ENCODE data around the gene RNF157.
A peak's percentile ranks its signal among the peaks of the same experiment; 100 is the strongest.

RNF157 gene

DNA sequence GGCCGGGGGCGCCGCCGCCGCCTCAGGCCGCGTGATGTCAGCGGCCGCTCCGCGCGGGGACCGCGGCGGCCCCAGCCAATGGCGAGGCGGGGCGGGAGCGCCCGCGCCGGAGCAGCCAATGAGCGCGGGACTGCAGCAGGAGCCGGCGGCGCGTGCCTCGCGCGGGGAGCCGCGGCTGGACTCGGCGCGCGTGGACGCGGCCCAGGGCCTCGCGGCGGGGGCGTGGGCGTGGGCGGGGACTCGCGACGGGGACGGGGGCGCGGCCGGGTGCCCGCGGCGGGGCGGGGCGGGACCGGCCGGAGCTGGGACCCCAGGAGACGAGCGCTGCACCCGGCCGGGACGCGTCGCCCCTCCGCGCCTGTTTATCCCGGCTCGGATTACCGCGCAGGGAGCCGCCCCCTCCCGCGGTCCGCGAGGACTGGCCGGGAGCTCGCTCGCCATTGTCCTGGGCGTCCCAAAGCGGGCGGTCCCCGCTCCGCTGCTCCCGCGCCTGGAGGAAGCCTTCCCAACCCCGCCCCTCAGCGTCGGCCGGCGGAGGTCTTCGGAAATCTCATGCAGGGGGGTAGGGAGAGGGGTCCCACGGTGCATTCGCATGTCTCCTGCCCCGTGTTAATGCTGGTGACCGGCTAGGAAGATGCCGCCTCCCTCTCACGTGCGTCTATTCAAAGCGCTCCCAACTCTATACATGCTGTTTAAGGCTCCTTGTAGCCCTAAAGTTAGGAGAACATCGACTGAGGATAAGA, at the start of gene RNF157:
RNF157 (minus strand) TSS at position 33 of the 743 bp plus-strand sequence. CDS start 253 bp downstream, outside the sequence.
- peak in 1 of 2 experiments; percentile 42 for DNase-seq

DNA sequence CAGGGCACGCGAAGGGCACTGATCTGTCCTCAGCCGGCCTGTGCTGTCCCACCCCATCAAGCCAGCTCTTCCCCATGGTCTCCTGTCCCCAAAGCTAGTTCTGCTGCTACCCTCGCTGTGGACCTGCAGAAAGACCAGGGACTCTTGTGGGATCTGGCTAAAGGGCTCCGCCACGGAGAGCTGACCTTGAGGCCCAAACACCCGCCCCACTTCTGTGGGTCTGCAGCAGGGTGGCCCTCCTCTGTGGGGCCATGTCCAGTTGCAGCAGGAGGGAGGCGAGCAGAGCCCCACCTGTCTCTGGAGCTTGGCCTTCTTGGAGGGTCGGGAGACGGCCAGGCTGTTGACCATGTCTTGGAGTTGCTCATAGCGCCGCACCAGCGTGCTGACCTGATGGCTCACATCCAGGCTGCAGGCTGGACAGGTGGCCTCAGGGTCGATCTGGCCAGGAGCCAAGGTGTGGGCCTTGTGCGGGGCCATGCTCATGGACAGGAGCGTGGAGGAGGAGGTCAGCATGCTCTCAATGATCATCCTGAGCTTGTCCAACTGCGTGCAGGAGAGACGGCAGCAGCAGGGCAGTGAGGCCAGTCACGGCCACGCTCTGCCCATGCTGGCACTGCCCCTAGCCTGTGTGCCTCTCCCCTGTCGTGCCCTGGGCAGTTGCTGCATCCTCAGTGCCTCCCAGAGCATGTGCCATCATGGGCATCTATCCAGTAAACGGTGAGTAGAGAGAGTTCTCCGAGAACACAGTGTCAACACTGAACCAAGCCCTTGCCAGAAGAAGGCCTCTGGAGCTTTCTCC, 41.5 kb upstream of the RNF157 start:
- no peak for DNase-seq

DNA sequence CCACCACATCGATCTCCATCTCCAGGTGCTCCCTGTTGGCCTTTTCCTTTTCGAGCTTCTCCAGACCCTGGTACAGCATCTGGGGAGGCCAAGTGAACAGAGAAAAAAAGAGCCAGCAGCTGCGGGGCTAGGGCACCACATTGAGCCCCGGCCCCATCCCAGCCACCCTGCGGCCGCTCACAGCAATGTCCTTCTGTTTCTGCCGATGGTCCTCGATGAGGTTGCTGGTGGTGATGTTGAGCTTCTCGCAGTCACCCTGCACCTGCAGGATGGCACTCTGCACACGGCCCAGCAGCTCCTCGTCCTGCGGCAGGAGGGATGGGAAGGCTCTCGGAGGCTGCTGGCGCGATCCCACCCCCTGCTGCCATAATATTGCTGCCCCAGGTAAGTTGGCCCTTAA, 40.4 kb upstream of the RNF157 start:
- DNase-seq, result no peak

DNA sequence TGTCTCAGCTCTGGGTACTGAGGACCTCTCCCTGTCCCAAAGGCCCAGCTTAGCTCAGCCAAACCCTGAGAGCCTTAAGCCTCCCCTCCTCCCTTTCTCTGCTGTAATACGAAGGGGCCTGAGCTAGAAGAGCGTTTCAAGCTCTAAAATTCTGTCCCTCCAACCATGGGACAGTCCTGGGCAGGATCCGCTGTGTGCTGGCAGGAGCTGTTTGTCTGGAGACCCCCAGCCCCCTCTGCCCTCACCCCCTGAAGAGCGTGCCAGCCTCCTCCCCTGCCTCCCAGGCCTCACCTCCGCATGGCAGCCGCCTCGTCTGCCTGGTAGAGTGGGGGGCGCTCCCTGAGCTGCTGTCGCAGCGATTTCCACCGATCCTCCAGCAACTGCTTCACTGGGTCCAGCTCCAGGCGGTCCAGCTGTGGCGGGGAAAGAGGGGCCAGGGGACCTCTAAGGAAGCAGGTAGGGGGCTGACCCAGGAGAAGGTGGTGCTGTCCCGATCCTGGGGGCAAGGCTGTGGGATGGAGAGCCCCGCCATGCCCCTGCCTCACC, 39.5 kb upstream of the RNF157 start:
- no peak for DNase-seq

DNA sequence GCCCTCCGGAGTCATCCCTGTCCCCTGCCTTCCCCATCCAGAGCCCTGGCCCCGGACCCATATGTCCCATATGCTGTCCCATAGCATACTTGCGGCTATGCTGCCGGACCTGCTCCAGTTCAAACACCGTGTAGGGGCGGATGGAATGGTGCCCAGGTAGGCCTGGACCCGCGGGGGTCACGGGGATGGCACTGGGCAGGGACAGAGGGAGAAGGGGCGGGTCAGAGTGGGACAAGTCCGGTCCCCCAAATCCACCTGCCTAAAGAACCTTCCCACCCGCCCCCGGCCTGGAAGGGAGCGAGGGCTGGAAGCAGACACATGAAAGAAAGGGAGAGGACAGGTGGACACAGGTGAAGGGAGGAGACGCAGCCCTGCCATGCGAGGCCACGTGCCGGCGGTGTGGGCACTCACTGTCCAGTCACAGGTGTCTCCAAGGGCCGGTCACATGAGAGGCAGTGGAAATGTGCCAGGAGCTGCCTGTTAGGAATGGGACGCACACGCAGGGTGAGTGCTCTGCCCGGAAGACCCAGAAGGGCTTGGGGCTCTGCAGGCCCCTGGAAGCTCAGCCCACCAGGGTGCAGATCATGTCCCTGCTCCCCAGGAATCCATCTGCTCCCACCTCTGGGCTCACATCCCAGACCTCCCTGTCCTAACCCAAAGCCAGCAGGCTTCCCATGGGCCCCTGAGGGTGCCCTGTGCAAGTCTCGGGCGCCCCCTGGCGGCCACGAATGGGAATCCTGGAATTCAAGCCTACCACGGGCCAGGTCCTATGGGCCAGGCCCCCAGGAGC, 38.9 kb upstream of the RNF157 start:
- peak; percentile 22 to 59 for DNase-seq

DNA sequence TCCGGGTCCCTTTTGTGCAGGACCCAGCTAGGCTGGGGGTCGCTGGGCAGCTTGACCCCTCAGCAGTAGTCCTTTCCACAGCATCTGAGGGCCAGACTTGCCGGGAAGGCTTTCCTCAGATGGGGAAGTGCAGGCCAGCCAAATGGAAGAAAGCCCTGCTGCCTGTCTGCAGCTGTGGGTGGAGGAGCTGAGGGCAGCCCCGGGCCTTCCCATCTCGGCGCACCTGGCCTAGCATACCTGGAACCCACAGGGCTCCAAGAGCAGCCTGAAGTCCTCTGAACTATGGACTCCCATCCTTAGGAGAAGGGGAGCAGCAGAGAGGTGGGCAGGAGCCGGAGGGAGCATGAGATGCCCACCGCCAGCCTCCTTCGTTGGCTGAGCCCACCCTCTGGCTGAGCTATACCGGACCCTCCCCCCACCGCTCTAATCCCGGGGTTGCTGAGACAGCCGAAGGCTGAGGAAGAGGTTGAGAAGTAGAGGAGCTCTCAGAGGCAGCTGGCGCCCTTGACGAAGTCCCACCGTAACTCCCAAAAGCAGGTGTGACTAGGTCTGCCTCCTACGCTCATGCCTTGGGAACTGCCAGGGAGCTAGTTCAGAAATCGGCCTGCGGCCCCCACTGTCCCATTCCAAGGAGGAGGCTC, 38.1 kb upstream of the RNF157 start:
- no peak for DNase-seq

DNA sequence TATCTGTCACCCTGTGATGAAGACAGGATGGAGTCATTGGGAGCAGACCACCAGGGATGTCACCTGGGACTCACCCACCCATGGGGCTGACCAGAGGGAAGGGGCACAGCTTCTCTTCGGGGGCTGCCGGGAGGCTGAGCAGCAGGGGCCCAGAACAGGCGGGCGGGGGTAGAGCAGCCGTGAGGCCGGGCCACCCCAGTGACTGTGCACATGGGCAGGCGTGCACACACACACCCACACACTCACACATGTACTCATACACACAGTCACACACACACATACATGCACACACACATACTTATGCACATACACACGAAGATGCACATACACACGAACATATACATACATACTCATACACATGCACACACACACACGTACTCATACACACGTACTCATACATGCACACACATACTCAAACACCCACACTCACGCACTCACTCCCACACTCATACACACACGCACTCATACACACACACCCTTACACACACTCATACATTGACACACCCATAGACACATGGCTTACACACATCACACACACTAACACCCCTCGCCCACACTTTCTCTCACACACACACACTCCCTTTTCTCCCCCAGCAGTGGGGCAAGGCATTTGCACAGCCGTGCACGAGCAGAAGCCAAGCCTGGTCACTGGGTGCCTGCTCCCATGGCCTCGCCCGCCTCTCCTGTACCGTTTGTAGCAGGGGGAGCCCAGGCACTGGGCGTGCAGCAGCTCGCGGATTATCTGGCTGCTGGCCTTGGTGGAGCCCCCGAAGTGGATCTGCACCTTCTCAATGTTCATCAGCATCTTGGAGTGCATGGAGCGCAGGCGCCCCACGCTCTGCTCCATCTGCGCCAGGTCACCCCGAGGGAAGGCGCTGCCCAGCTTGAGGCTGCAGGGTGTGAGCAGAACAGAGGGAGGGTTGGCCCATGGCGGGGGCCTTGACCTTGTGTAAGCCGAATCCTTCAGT, 37.3 kb upstream of the RNF157 start:
- no peak for DNase-seq

DNA sequence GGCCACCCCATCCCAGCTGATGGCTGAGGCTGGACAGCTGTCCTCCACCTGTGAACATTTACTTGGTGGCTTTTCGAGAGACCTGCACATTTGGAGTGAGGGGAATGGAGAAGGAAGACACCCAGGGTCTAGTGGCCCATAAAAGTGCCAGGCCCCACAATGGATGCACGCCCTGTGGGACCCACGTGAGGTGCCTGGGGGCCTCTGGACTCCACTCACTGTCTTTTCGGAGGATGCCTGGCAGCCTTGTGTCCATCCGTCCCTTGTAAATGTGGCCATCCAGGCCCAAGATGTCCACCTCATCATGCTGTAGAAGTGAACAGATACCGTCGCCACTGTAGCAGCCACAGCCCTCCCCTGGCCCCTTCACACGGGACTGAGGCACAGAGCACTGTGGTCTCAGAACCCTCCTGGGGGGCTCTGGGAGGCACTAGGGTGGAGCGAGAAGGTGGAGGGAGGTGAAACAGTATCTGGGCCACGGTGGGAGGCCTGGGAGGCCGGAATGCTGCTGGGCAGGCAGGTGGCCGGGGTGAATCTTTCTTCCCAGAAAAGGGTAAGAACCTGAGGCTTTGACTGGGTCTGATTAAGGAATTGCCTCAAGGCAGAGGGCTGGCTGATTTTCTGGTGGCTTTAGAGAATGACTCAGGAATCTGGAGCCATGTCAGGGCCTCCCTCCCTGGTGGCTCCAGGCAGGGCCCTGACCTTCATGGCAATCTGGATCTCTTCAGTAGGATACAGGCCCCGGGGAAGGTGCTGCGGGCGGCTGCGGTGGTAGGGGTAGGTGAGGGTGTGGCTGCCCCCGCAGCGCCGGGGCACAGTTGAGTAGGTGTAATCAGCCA, 36.4 kb upstream of the RNF157 start:
- DNase-seq, result no peak

DNA sequence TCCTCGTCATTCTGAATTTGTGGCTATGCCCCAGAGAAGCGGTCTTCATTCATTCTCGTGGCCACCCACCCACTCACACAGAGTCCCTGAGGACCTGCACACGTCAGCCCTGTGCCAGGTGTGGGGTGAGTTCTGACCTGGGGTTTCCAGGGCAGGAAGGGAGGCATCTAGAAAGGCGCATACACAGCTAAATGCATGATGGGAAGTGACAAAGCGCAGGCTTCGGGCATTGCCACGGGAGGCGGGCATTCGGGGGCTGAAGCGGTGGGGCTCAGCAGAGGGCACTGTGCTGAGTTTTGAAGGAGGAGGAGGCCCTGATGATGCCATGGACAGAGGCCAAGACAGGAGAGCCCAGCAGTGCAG, 35.8 kb upstream of the RNF157 start:
- no peak for DNase-seq

DNA sequence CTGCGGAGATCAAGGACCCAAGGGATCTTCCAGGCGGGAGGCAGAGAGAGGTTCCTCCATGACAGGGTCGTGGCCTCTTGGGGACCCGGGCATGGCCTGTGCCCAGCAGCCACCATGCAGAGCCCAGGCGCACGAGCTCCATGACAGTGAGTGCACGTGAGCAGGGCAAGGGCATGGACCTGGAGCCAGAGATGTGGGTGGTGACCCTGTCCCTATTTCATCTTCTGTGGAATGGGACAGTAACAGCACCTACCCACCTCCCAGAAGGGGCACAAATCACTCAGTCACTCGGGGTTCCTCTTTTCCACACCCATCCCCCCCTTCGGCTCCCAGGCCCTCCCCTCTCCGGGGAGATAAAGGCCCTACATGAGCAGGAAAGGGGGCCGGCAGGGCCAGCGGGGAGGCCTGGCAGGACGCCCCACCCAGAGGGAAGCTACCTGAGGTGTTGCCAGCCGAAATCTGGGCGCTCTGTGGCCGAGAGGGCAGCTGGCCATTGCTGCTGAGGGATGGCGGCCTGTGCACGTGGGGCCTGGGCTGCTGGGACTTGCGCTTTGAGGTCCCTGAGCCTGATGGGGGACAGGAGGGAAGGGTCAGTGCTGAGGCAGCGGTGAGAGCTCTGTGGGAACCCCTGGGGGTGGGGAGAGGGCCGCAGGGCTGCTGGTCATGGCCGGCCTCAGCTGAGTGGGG, 35.2 kb upstream of the RNF157 start:
- DNase-seq, result no peak

DNA sequence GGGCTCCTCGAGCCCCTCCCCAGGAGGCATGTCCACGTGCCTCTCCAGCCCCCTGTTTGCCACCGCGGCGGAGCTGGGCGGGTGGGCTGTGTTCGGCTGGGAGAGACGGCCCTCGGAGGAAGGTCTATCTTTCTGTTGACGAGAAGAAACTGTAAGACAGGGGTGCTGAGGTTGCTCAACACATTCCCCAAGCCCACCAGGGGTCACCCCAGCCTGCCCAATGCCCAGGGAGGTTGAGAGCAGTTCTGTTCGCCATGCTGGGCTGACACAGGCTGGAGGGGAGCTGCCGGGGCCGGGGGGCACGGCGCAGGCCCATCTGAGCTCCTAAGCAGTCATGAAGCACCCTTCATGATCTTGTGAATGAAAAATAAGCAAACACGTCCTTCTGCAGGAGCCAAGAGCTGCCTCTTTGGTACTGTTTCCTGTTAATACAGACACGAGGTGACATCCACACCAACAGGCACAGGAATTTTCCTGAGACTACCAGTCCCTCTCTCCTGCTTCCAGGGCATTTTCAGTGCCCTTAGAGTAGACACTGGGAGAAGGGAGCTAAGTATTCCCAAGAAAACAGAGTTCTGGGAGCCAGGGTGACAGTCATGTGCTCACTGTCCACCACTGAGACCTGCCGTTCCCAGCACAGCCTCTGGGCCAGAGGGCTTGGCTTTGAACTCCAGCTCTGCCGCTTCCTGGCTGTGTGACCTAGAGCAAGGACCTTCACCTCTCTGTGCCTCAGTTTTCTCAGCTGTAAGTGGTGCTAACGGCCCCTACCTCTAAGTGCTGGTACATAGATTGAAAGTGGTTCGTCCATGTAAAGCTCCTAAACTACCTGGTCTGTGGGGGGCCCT, 34.0 kb upstream of the RNF157 start:
- no peak for DNase-seq

DNA sequence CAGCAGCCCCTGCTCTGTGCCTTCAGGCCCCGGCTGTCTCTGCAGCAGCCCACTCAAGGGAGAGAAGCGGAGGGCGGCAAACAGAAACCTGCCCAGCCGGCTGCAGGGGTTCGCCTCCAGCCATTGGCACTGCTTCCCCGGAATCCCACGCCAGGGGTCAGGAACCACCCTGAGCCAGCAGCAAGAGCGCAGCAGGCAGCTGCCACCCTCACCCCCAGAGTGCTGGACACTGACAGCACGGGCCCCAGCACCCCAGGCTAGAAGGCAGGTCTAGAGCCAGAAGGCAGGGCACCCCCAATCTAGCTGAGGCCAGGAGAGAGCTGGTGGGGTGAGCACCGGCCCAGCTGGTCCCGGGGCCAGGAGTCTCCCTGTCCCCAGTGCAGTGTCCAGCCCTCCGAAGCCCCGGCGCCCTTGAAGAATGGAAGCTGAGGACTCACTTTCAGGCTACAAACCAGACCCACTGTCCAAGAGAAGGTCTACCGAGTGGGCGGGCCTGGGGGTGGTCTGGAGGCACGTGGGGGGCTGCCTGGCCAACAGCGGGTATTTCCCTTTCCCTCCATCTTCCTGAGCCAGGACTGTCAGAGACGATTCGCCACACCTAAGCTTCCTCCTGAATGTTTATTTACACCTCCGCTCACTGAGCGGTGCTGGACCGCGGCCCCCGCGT, 33.3 kb upstream of the RNF157 start:
- DNase-seq, result no peak

DNA sequence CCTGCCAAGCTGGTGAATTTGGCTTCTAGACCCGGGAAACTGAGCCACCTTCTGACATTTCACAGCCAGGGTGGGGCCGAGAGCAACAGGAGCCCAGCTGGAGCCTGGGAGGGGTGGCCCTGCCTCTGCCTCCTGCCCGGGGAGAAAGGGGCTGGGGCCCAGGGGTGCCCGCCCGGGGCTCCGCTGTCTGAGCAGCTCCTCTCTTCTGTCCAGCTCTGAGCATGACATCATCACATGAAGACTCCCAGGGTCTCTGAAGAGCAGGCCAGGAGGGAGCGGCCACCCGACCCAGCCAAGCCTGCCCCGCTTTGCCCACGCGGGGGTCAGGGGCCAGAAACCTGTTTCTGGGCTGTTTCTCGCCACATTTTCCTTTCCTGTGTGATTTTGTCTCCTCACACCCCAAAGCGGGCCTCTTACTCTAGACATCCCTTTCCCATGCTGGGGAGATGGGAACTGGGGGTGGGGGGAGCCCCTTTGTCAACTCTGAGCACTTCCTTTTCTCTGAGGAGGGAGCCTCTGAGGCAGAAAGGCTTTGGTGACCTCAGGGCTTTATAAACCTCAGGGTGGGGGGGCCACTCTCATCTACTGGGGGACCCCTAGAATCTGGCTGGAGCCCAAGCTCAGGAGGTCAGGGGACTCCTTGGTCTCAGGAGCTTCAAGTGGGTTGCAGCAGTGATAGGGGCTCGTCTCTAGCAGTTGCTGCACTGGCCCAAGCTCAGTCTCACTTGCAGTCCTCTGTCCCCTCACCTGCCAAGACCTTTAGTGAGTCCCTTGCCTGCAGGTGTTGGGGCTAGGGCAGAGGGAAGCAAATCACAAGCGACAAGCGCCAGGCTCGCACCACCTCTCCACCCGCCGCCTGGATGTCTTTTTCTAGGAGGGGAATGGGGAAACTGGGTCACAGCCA, 32.5 kb upstream of the RNF157 start:
- DNase-seq, result no peak

DNA sequence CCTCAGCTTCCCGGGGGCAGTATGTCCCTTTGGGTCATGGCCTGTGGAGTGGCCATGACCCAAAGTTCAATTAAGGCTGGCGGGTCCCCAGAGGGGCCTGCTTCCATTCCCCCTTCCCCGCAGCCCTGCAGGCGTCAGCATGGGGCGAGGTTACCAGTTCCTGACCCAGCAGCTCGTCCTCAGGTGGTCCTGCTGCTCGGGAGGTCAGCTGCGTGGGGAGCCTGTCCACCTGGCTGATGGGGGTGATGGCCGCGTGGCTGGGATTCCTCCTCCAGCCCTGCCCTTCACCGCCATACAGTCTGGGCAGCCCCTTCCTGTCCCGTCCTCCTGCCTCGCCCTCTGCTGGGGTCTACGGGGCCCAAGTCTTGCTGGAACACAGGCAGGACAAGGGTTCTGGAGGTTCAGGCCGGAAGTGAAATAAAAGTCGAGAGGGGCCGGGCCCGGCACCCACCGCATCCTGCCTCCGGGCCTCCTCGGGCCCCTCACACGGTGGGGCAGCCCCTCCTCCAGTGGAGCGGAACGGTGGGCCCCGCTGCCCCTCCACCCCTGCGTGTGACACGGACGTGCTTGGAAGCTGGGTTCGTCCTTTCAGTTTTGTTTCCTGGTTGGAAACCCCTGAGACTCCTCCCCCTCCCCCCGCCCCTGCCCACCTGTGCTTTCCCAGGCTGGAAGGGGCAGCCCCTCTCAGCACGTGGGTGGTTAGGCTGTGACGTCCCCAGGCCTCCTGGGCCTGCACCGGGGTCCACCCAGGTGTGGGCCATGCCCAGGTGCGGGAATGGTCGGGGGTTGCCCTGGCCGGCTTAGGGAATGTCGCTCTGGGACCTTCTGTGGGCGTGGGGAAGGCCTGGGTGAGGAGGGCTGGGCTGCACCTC, 31.6 kb upstream of the RNF157 start:
- DNase-seq, result no peak

DNA sequence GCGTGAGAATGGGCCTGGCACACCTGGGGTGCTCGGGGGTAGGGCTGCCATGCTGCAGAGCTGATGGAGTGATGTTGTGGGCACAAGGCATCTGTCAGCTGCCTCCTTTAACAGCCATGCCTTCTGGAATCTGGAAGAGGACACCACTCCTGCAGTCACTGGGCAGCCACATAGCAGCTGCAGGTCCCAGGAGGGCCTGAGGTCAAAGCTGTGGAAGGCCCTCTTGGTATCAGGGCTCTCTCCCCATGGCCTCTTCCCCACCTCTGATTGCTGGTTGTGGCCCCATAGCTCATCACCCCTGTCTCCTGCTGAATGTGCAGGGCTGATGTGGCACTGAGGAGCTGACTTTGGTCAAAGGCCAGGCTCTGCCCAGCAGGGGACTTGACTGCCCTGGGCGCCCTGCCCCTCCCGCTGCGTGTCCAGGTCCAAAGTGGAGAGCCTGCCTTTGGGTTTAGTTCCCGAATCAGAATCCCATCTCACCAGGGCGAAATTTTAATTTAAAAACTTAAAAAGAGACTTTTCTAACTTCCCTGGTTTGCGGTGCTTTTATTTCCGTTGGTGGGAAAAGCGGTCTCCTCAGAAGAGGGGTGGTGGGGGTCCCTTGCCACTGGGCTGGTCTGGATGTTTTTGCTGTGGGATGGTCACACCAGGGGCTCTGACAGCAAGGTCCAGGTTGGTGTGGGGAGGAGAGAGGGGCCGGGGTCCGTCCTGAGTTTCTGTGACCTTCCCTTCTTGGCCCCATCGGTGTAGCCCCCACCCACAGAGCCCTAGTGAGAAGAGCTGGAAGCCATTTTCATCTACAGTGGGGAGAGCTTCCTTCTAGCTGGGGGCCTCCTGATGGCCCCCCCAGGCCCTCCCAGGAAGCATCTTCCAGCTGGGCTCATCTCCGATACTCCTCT, 30.7 kb upstream of the RNF157 start:
- no peak for DNase-seq
